Cardiac fibroblast (primary cell): Measurements from ENCODE around the gene RBM48.
"Not testable (repeated sequence)": the region's sequence is repeated elsewhere in the genome, so short reads cannot be mapped to it uniquely, and the experiment has no call there.

Source experiments
- DNase-seq, 2 donors: peaks; one replicate each; pipeline versions ENCODE4 v3.0.0 to v3.0.0-alpha.2; 2010; ENCODE audit warnings: low read depth in 2 of 2
- H3K4me3 ChIP-seq, 2 donors: replicated peaks in 1 of 2; 1 replicate in 1 of 2; 2 replicates in 1 of 2; pipeline ENCODE4 v1.5.1; 2011; ENCODE audit warnings: low read depth in 2 of 2, low read length in 2 of 2, mild to moderate bottlenecking in 2 of 2, moderate library complexity in 1 of 2
- CTCF ChIP-seq: IDR thresholded peaks from one replicate; pipeline ENCODE4 v1.5.1; 2011; ENCODE audit warnings: low read depth, mild to moderate bottlenecking, low read length, inconsistent platforms

Gene RBM48

GRCh38 chr7:92528188-92528957 lies at the start of gene RBM48, which contains the start of gene PEX1:
TSS of gene RBM48 (plus strand) at chr7:92528795. CDS start at chr7:92528814, 19 bp downstream.
TSS of gene PEX1 (minus strand) at chr7:92528520. CDS start at chr7:92528435, 85 bp downstream.
- TF ChIP-seq CTCF, result peak; percentile 17
- DNase-seq, result peak; percentile 99
- H3K4me3 ChIP-seq, result peak within 1 kb of the TSS; percentile 91 to 96

- not testable (repeated sequence) for DNase-seq
Observed at GRCh38 chr7:92479146-92479545, 49.4 kb upstream of the RBM48 start.

GRCh38 chr7:92483624-92484023 lies 45.0 kb upstream of the RBM48 start:
- not testable (repeated sequence) for H3K4me3 ChIP-seq, DNase-seq

More at GRCh38 chr7:92479146-92479545, 49.4 kb upstream of the RBM48 start:
- not testable (repeated sequence) for H3K4me3 ChIP-seq

- not testable (repeated sequence) for DNase-seq, H3K4me3 ChIP-seq
Observed at GRCh38 chr7:92484226-92484625, 44.4 kb upstream of the RBM48 start.

- DNase-seq, result peak in 1 of 2 donors; percentile 2
- TF ChIP-seq CTCF, result no peak
- H3K4me3 ChIP-seq, result no peak overlapping the region
Observed at GRCh38 chr7:92485267-92485892, 43.2 kb upstream of the RBM48 start.

- TF ChIP-seq CTCF, result no peak
- DNase-seq, result no peak
- H3K4me3 ChIP-seq, result no peak overlapping the region
Observed at GRCh38 chr7:92485974-92486373, 42.6 kb upstream of the RBM48 start.

GRCh38 chr7:92487804-92488203 lies 40.8 kb upstream of the RBM48 start:
- H3K4me3 ChIP-seq, result no peak overlapping the region
- TF ChIP-seq CTCF, result no peak
- DNase-seq, result no peak

GRCh38 chr7:92489634-92490033 lies 39.0 kb upstream of the RBM48 start:
- H3K4me3 ChIP-seq, result no peak overlapping the region

More at GRCh38 chr7:92489634-92490033, 39.0 kb upstream of the RBM48 start:
- peak; percentile 7 to 46 for DNase-seq
- no peak for TF ChIP-seq CTCF
